LNCAP (cell line): Measurements from ENCODE around the gene ARHGEF26.

Source experiments
- TF ChIP-seq, protein P1 (sequence below): fragments of 450-650 bp; IDR thresholded peaks from 2 replicates; pipeline ENCODE4 v1.5.1; 2017; ENCODE audit warnings: mild to moderate bottlenecking

Gene ARHGEF26, protein sequence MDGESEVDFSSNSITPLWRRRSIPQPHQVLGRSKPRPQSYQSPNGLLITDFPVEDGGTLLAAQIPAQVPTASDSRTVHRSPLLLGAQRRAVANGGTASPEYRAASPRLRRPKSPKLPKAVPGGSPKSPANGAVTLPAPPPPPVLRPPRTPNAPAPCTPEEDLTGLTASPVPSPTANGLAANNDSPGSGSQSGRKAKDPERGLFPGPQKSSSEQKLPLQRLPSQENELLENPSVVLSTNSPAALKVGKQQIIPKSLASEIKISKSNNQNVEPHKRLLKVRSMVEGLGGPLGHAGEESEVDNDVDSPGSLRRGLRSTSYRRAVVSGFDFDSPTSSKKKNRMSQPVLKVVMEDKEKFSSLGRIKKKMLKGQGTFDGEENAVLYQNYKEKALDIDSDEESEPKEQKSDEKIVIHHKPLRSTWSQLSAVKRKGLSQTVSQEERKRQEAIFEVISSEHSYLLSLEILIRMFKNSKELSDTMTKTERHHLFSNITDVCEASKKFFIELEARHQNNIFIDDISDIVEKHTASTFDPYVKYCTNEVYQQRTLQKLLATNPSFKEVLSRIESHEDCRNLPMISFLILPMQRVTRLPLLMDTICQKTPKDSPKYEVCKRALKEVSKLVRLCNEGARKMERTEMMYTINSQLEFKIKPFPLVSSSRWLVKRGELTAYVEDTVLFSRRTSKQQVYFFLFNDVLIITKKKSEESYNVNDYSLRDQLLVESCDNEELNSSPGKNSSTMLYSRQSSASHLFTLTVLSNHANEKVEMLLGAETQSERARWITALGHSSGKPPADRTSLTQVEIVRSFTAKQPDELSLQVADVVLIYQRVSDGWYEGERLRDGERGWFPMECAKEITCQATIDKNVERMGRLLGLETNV

DNA sequence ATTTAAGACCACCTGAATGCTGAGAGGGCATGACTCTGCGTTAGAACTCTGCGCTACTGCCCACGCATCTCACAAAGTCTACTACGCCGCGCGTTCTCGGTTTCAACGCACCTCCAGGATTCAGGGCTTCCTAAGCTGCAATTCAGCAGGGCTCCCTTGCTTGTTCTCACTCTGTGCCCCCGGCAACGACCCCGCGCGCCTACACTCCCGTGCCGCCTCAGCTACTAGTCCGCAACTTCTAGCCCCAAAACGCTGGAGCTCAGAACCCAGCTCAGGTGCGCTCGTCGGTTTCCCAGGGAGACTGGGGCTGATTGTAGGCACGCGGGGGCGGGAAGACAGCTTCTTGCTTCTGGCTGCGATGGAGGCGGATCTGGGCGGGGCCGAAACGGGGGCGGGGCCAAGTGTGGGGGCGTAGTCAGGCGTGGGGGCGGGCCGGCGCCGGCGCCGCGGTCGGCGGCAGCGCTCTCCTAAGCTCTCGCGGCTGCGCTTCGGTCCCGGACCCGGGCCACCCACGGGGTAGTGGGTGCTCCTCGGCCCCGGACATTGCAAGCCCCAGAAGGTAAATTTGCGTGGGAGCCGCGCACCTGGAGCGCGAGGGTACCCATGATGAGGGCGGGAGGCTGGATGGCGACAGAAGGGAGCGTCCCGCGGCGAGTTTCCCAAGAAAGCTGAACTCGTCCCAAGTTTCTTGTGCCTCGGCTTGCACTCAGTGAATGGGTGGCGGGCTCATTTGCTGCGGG is at the start of gene ARHGEF26:
TSS of gene ARHGEF26 (plus strand) at position 430 of the 740 bp plus-strand sequence. CDS start 603 bp downstream, outside the sequence.
- TF ChIP-seq, protein P1, sequence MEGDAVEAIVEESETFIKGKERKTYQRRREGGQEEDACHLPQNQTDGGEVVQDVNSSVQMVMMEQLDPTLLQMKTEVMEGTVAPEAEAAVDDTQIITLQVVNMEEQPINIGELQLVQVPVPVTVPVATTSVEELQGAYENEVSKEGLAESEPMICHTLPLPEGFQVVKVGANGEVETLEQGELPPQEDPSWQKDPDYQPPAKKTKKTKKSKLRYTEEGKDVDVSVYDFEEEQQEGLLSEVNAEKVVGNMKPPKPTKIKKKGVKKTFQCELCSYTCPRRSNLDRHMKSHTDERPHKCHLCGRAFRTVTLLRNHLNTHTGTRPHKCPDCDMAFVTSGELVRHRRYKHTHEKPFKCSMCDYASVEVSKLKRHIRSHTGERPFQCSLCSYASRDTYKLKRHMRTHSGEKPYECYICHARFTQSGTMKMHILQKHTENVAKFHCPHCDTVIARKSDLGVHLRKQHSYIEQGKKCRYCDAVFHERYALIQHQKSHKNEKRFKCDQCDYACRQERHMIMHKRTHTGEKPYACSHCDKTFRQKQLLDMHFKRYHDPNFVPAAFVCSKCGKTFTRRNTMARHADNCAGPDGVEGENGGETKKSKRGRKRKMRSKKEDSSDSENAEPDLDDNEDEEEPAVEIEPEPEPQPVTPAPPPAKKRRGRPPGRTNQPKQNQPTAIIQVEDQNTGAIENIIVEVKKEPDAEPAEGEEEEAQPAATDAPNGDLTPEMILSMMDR, result no peak

DNA sequence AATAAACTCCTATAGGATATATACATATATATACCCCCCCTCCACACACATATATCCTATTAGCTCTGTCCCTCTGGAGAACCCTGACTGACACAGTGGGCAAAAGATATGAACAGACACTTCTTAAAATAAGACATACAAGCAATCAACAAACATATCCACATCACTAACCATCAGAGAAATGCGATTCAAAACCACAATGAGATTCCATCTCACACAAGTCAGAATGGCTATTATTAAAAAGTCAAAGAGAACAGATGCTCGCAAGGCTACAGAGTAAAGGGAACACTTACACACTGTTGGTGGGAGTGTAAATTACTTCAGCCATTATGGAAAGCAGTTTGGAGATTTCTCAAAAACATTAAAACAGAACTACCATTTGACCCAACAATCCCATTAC is 46.2 kb upstream of the ARHGEF26 start:
- TF ChIP-seq, protein P1, result no peak

DNA sequence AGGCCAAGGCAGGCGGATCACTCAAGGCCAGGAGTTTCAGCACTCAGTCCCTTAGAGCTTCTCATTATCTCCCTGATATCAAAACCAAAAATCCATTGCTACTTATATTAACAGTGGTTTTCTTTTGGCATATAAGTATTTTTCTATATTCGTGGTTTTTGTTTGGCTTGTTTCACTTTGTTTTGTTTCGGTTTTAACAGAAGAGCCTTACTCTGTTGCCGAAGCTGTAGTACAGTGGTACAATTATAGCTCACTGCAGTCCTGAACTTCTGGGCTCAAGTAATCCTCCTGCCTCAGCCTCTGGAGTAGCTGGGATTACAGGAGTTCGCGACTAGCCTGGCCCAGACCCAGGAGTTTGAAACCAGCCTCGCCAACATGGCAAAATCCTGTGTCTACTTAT is 42.5 kb upstream of the ARHGEF26 start:
- TF ChIP-seq, protein P1, result no peak

DNA sequence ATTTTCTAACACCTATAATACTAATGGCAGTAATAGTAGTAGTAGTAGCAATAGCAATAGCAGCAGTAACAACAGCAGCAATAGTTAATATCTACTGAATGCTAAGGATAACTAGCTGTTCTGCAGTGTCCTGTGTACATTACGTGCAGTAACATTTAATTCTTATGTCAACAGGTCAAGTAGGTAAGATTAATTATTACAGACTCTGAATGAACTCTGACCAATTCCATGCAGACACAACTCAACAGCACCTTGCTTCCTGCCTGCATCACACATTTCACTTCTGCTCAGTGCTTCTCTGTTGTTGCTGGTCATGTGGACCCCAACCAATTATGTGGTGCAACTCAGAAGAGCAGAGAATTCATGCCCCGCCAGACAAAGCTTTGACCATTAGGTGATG is 39.9 kb upstream of the ARHGEF26 start:
- TF ChIP-seq, protein P1, result no peak

DNA sequence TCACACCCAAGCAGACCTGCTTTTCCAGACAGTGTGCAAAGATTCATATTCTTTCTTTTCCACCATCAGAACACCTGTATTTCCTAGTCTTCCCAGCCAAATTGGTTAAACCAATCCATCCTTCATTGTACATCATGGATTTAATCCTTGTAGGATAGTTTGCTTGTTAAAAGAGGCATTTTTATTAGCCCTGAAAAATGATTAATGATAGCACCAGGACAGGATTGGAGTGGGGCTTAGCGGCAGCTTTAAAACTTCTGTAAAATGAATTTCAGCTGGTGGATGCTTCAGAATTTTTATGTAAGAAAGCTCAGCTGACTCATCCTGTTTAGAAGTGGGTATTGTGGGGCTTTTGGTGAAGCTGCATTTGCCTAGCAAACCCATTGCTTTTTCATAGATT is 36.1 kb upstream of the ARHGEF26 start:
- TF ChIP-seq, protein P1, result no peak

DNA sequence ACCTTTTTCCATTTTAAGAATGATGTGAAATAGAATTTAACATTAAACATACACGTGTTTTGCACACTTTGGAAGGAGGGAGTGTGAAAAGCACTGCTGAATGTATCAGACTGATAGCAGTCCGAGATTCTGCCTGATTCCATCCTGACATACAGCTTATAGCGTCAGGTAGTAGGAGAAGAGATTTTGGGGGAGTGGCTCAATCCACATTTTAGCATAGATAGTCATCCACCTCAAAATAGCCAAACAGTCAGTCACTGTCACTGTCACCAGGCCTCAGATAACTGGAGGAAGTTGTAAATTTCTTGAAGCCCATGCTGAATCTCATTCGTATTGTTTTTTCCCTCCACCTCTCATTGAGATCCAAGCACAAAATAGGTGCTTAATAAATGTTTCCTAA is 35.4 kb upstream of the ARHGEF26 start:
- TF ChIP-seq, protein P1, result no peak

DNA sequence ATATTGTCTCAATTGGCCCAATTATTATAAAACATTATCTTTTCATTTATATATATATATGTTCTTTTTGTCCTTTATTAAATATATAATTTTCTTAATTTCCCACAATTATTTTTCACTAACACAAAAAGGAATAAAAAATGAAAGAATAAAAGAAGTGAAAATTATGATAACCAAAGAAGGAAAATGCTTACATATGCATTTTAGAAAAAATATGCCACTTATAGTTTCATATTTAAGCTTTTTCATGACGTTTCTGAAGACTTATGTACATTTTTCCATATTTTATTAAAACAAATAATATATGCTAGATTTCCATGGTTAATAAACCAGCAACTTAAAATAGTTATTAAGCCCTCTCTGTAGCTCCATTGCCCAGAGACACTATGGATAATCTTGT is 34.9 kb upstream of the ARHGEF26 start:
- TF ChIP-seq, protein P1, result no peak
